Psoas muscle (tissue), 8 donors: ENCODE measurements around the gene KLF16. TPM values are rescaled to one million over a fixed set of nuclear protein-coding genes. Genes with fewer than 3 reads are reported as not detected.

Experiments
- ATAC-seq, 4 donors: fragments of 200-7000 bp; cut with Tn5 transposase; one replicate each; pipeline ENCODE4 v1.9.1; 2020; ENCODE audit warnings: moderate library complexity in 3 of 4, mild to moderate bottlenecking in 2 of 4
- DNase-seq, 2 donors: peaks; one replicate each; pipeline ENCODE4 v3.0.0-alpha.2; 2020
- H3K27ac ChIP-seq: fragments of 200-600 bp; one replicate; pipeline ENCODE4 v1.8.0; 2022
- H3K27me3 ChIP-seq, 3 donors: fragments of 200-600 bp in 1 of 3; one replicate each; pipeline versions ENCODE4 v1.6.1 to v1.8.0; 2013 to 2022; ENCODE audit warnings: low read length in 2 of 3, mild to moderate bottlenecking in 2 of 3, moderate library complexity in 1 of 3; ENCODE audit not compliant: insufficient read depth in 3 of 3
- H3K36me3 ChIP-seq, 2 donors: fragments of 200-600 bp in 1 of 2; one replicate each; pipeline versions ENCODE4 v1.6.1 to v1.8.0; 2013 to 2022; ENCODE audit warnings: low read depth in 1 of 2, mild to moderate bottlenecking in 1 of 2, moderate library complexity in 1 of 2; ENCODE audit not compliant: insufficient read depth in 1 of 2
- H3K4me1 ChIP-seq: fragments of 200-600 bp; one replicate; pipeline ENCODE4 v1.8.0; 2022
- H3K4me3 ChIP-seq: fragments of 200-600 bp; one replicate; pipeline ENCODE4 v1.8.0; 2022; ENCODE audit warnings: mild to moderate bottlenecking
- H3K9me3 ChIP-seq: fragments of 200-600 bp; one replicate; pipeline ENCODE4 v1.8.0; 2022
- WGBS, 3 donors: extraction: QIAGEN DNeasy Blood & Tissue Kit; methylation state at CpG; one replicate each; pipeline versions ENCODE4 v1.1.6 to v1.1.7; 2013; 5-methylcytosine and 5-hydroxymethylcytosine counted together
- intact Hi-C, 2 donors: fragments of 100-400 bp; cut with DNase I; formaldehyde crosslinking; loops; one replicate each; pipeline versions ENCODE4 v1.11.0 to v1.14.2; 2022
- polyA plus RNA-seq, 3 donors: library from polyadenylated mRNA; stranded (reverse); fragments of 200-250 nt; gene quantifications; one replicate each; pipeline ENCODE4 v1.2.3, GENCODE V29; 2013
- total RNA-seq, 4 donors: library from RNA; stranded (reverse); fragmentation: NEBNext Ultra II Directional in 2 of 4; extraction: Animal tissue kit (Norgen Biotek cat#: 25700) in 2 of 4; gene quantifications; one replicate each; pipeline versions ENCODE4 v1.2.1 to v1.2.4, GENCODE V29; 2021 to 2023
- TF ChIP-seq, protein P1 (sequence below): fragments of 200-600 bp; IDR thresholded peaks from one replicate; pipeline ENCODE4 v1.8.0; 2022; ENCODE audit warnings: antibody characterized with exemption
- donor health status: healthy with polysubstance abuse.
- donor health status: DM: no; HTN: no; CAD: no; lungs with moderate emphysema.
- donor health status: Bipolar disorder and iron deficiency.
- donor health status: healthy.
- donor health status: DM: yes; HTN: yes; CAD: no.
- donor health status: DM: no; HTN: no; CAD: no.
- donor health status: DM: no; HTN: no; CAD: no.
- donor health status: DM: yes; HTN: yes; CAD: no.

KLF16 gene
- total and polyA plus RNA-seq, 7 donors, result 2.2 to 13.0 (median 3.3) TPM

DNA sequence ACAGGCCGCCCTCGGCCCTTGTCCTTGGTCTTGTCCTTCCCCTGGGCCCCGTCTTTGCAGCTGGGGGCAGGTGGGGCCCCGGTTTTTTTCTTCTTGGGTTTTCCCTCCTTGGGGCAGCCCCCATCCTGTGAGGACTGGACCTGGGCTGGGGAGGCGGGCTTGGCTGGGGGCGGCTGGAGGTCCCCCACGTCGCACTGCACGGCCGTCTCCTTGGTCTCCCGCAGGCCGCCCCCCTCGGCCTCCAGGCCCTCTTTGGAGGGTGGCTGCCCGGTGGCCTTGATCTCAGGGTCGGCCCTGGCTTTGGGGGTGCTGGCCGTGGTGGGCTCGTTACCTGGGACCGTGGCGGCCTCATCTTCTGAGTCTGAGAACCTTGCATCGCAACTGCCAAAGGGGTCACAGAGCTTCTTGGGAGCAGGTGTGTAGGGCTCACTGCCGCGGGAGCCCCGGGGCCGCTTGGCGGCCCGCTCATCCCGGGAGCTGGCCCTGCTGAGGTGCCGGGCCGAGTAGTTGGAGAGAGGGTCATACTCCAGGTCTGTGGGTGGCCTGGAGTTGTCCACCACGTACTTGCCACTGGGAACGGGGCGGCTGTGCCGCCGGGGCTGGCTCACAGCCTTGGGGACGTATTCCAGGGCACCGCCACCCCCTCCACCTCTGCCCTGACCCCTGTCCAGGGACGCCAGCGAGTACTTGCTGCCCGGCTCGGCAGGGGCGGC is 35.7 kb downstream of the KLF16 start:
- DNase-seq (no peak), ATAC-seq (no peak)
- intact Hi-C loops, result loop anchor here in 1 of 2 donors (5.0 to 10.0 kb wide), 2 partner anchors 155 to 283 kb away; no protein-coding TSS in a partner anchor
- peaks cover 3 to 59% of the 10 kb centered on the region in 2 donors for H3K36me3 ChIP-seq
- no peak overlapping the region for H3K27ac ChIP-seq
- no peaks in the 10 kb centered on the region for H3K9me3 ChIP-seq
- 84 to 91% (median 84%) methylated on average over 40 to 41 of the region's 41 CpGs for WGBS, 3 donors
- H3K4me3 ChIP-seq, result no peak overlapping the region
- no peaks in the 10 kb centered on the region for H3K27me3 ChIP-seq
- TF ChIP-seq, protein P1, sequence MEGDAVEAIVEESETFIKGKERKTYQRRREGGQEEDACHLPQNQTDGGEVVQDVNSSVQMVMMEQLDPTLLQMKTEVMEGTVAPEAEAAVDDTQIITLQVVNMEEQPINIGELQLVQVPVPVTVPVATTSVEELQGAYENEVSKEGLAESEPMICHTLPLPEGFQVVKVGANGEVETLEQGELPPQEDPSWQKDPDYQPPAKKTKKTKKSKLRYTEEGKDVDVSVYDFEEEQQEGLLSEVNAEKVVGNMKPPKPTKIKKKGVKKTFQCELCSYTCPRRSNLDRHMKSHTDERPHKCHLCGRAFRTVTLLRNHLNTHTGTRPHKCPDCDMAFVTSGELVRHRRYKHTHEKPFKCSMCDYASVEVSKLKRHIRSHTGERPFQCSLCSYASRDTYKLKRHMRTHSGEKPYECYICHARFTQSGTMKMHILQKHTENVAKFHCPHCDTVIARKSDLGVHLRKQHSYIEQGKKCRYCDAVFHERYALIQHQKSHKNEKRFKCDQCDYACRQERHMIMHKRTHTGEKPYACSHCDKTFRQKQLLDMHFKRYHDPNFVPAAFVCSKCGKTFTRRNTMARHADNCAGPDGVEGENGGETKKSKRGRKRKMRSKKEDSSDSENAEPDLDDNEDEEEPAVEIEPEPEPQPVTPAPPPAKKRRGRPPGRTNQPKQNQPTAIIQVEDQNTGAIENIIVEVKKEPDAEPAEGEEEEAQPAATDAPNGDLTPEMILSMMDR, result no peak
- peaks cover 5% of the 10 kb centered on the region for H3K4me1 ChIP-seq

DNA sequence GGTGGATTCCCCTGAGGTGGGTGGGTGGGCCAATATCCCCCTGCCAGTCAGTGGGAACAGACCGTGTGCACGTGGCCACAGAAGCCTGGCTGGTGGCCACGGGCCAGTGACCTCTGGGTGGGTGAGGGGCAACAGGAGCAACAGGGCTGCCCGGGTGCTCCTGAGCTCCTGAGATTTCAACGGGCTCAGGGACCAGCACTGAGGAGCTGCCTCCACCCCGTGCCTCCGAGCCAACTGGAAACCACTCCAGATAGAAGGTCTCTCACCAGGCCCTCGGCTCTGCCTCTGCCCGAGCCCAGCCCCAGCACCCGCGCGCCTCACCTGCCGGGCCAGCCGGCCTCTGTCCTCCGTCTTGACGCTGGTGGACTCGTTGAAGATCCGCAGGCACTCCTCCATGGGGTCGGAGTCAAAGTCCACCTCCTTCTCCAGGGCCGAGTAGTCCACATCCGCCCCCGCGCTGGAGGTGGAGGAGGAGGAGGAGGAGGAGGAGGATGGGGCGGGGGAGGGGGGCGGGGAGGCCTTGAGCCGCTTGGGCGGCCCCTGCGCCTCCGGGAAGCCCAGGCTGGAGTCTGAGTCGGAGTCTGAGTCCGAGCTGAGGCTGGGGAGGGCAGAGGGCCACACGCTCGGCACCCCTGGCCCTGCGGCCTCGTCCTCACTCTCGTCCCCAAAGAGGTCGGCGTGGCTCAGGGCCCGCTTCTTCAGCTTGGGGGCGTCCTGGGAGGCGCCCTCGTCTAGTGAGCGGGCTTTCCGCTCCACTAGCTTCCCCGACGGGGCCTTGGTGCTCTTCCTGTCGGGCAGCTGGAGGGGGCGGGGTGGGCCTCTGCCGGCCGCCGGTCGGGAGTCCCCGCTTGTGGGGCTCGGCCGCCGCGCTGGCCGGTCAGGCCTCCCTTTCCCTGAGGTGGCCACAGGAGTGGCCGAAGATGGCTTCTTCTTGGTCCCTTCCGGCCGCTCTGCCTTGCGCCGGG is 36.5 kb downstream of the KLF16 start:
- Histone ChIP-seq H3K27ac (no peak overlapping the region), H3K4me1 (peaks cover 5% of the 10 kb centered on the region), H3K9me3 (no peaks in the 10 kb centered on the region), H3K36me3 (peaks cover 3 to 68% of the 10 kb centered on the region in 2 donors), H3K4me3 (no peak overlapping the region), H3K27me3 (no peaks in the 10 kb centered on the region)
- 71 to 72% (median 72%) methylated on average over 54 to 62 of the region's 63 CpGs for WGBS, 3 donors
- TF ChIP-seq, protein P1, result no peak
- ATAC-seq (peak in 2 of 4 donors; percentile 8 to 10), DNase-seq (no peak)
- intact Hi-C loops, result loop anchor here in 1 of 2 donors (5.0 to 10.0 kb wide), 2 partner anchors 155 to 282 kb away; no protein-coding TSS in a partner anchor

- intact Hi-C loops, result loop anchor here in 1 of 2 donors (5.0 to 10.0 kb wide), 2 partner anchors 154 to 281 kb away; no protein-coding TSS in a partner anchor
- ATAC-seq (peak; percentile 64 to 89 (median 81)), DNase-seq (peak; percentile 75 to 89)
- H3K4me1 ChIP-seq, result peaks cover 5% of the 10 kb centered on the region
- H3K9me3 ChIP-seq, result no peaks in the 10 kb centered on the region
- H3K4me3 ChIP-seq, result no peak overlapping the region
- 32 to 39% (median 33%) methylated on average over 15 of the region's 15 CpGs for WGBS, 3 donors
- TF ChIP-seq, protein P1, result peak; percentile 81
- H3K27ac ChIP-seq, result no peak overlapping the region
- no peaks in the 10 kb centered on the region for H3K27me3 ChIP-seq
- peaks cover 3 to 73% of the 10 kb centered on the region in 2 donors for H3K36me3 ChIP-seq
Observed at GRCh38 chr19:1825909-1826556, 37.3 kb downstream of the KLF16 start.

DNA sequence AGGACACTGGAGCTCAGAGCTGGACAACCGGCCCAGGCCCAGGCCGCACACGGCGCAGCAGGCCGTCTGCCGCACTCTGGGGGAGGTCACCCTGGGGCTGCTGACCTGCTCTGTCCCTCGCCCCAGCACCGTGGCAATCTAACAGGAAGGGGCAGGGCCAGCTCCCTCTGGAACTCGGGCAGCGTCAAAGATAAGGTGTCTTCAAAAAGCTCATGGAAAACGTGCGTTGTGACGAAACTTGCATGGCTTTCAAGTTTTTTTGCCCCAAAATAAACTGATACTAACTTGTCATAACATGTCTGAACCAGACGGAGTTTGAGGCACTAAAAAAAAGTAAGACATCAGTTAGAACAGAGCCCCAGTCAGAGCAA is 39.1 kb downstream of the KLF16 start:
- H3K9me3 ChIP-seq, result no peaks in the 10 kb centered on the region
- peaks cover 5% of the 10 kb centered on the region for H3K4me1 ChIP-seq
- DNase-seq (no peak), ATAC-seq (no peak)
- H3K27me3 ChIP-seq, result no peaks in the 10 kb centered on the region
- no peak overlapping the region for H3K4me3 ChIP-seq
- TF ChIP-seq, protein P1, result no peak
- peaks cover 3 to 89% of the 10 kb centered on the region in 2 donors for H3K36me3 ChIP-seq
- no peak overlapping the region for H3K27ac ChIP-seq
- intact Hi-C loops, result loop anchor here in 1 of 2 donors (10.0 kb wide), 1 partner anchor 279 kb away; no protein-coding TSS in a partner anchor
- WGBS, 3 donors, result 87 to 89% (median 88%) methylated on average over 14 of the region's 14 CpGs
